Neural progenitor cell (in vitro differentiated cells): Measurements from ENCODE around the gene ABI3BP. TPM values are rescaled to one million over a fixed set of nuclear protein-coding genes. Genes with fewer than 3 reads are reported as not detected.

Experiments used
- DNase-seq: peaks from one replicate; pipeline ENCODE4 v3.0.0-alpha.2; 2016; ENCODE audit warnings: low spot score
- H2AFZ ChIP-seq: fragments of 200-600 bp; sonication (generic); replicated peaks from 2 replicates; pipeline ENCODE4 v1.6.1; 2016; ENCODE audit warnings: antibody characterized with exemption
- H3F3A ChIP-seq: fragments of 200-600 bp; sonication (generic); 2 replicates; pipeline ENCODE4 v1.6.1; 2016; ENCODE audit warnings: antibody characterized with exemption, low read depth
- H3K27ac ChIP-seq: fragments of 200-600 bp; sonication (generic); 2 replicates; pipeline ENCODE4 v1.5.1; 2016; ENCODE audit warnings: mild to moderate bottlenecking
- H3K27me3 ChIP-seq: fragments of 200-600 bp; sonication (generic); 2 replicates; pipeline ENCODE4 v1.6.1; 2016; ENCODE audit warnings: mild to moderate bottlenecking, moderate library complexity
- H3K36me3 ChIP-seq: fragments of 200-600 bp; sonication (generic); 2 replicates; pipeline ENCODE4 v1.5.1; 2016
- H3K4me1 ChIP-seq: fragments of 200-600 bp; sonication (generic); 2 replicates; pipeline ENCODE4 v1.6.1; 2016; ENCODE audit warnings: mixed run types
- H3K4me2 ChIP-seq: fragments of 200-600 bp; sonication (generic); 2 replicates; pipeline ENCODE4 v1.6.1; 2016
- H3K4me3 ChIP-seq: fragments of 200-600 bp; sonication (generic); 2 replicates; pipeline ENCODE4 v1.5.1; 2016
- H3K79me2 ChIP-seq: fragments of 200-600 bp; sonication (generic); 2 replicates; pipeline ENCODE4 v1.6.1; 2016; ENCODE audit warnings: low read depth
- H3K9ac ChIP-seq: fragments of 200-600 bp; sonication (generic); 2 replicates; pipeline ENCODE4 v1.6.1; 2016
- H3K9me3 ChIP-seq: fragments of 200-600 bp; sonication (generic); 2 replicates; pipeline ENCODE4 v1.5.1; 2016; ENCODE audit warnings: low read depth
- H4K20me1 ChIP-seq: fragments of 200-600 bp; sonication (generic); 2 replicates; pipeline ENCODE4 v1.6.1; 2016; ENCODE audit warnings: low read depth
- H3K27ac Mint-ChIP-seq: 3 replicates; pipeline ENCODE4 v1.8.0; 2021; ENCODE audit warnings: mixed read lengths
- H3K27me3 Mint-ChIP-seq: 2 replicates; pipeline ENCODE4 v1.8.0; 2022; ENCODE audit warnings: low read depth, mild to moderate bottlenecking, inconsistent platforms, moderate library complexity, mixed read lengths; ENCODE audit not compliant: insufficient read depth
- H3K36me3 Mint-ChIP-seq: 3 replicates; pipeline ENCODE4 v1.8.0; 2021; ENCODE audit warnings: mixed read lengths
- H3K4me1 Mint-ChIP-seq: 3 replicates; pipeline ENCODE4 v1.8.0; 2021; ENCODE audit warnings: mixed read lengths
- H3K4me3 Mint-ChIP-seq: 3 replicates; pipeline ENCODE4 v1.8.0; 2021; ENCODE audit warnings: mild to moderate bottlenecking, moderate library complexity, mixed read lengths
- H3K9me3 Mint-ChIP-seq: 3 replicates; pipeline ENCODE4 v1.8.0; 2020; ENCODE audit warnings: mixed read lengths
- CTCF ChIP-seq: fragments of 200-600 bp; sonication (generic); IDR thresholded peaks from 2 replicates; pipeline ENCODE4 v1.5.1; 2017; ENCODE audit warnings: antibody characterized with exemption, mild to moderate bottlenecking
- EZH2 ChIP-seq: fragments of 200-600 bp; sonication (generic); IDR thresholded peaks from 2 replicates; pipeline ENCODE4 v1.6.1; 2017; ENCODE audit warnings: antibody characterized with exemption, mild to moderate bottlenecking, moderate library complexity
- EZH2phosphoT487 ChIP-seq: fragments of 200-600 bp; sonication (generic); IDR thresholded peaks from 2 replicates; pipeline ENCODE4 v1.6.1; 2017; ENCODE audit warnings: antibody characterized with exemption
- total RNA-seq: library from RNA; depleted of rRNA; stranded (reverse); fragments of >200 nt; gene quantifications from 2 replicates; pipeline ENCODE4 v1.2.3, GENCODE V29; 2015; ENCODE audit warnings: low replicate concordance

The ABI3BP gene
- total RNA-seq, 1 donor from 2014 or later: not detected

- no peak overlapping the region for H3K27ac Mint-ChIP-seq
- H3K4me2 ChIP-seq: no peak overlapping the region
- no peaks in the 10 kb centered on the region for H3K4me1 ChIP-seq
- H3F3A ChIP-seq: no peaks in the 10 kb centered on the region
- no peak overlapping the region for H3K9ac ChIP-seq
- H3K36me3 Mint-ChIP-seq: no peaks in the 10 kb centered on the region
- H3K4me3 Mint-ChIP-seq: no peak overlapping the region
- DNase-seq: no peak
- no peaks in the 10 kb centered on the region for H3K9me3 Mint-ChIP-seq
- no peaks in the 10 kb centered on the region for H3K4me1 Mint-ChIP-seq
- no peak overlapping the region for H3K27ac ChIP-seq
- H3K9me3 ChIP-seq: no peaks in the 10 kb centered on the region
- H3K36me3 ChIP-seq: no peaks in the 10 kb centered on the region
- H3K79me2 ChIP-seq: no peaks in the 10 kb centered on the region
- TF ChIP-seq EZH2phosphoT487: no peak
- TF ChIP-seq CTCF: no peak
- no peak for TF ChIP-seq EZH2
- H3K27me3 Mint-ChIP-seq: no peaks in the 10 kb centered on the region
- H4K20me1 ChIP-seq: no peaks in the 10 kb centered on the region
- no peak overlapping the region for H2AFZ ChIP-seq
- H3K4me3 ChIP-seq: no peak overlapping the region
- peaks cover 15% of the 10 kb centered on the region for H3K27me3 ChIP-seq
Observed at GRCh38 chr3:100813828-100814227, 179.4 kb downstream of the ABI3BP start.

GRCh38 chr3:100811779-100812507 is 181.3 kb downstream of the ABI3BP start:
- H3K9me3 ChIP-seq: no peaks in the 10 kb centered on the region
- H3K79me2 ChIP-seq: no peaks in the 10 kb centered on the region
- no peaks in the 10 kb centered on the region for H4K20me1 ChIP-seq
- Mint-ChIP-seq H3K27me3 (no peaks in the 10 kb centered on the region), H3K9me3 (no peaks in the 10 kb centered on the region), H3K4me3 (no peak overlapping the region), H3K27ac (no peak overlapping the region), H3K36me3 (no peaks in the 10 kb centered on the region), H3K4me1 (no peaks in the 10 kb centered on the region)
- no peaks in the 10 kb centered on the region for H3K4me1 ChIP-seq
- H2AFZ ChIP-seq: no peak overlapping the region
- H3F3A ChIP-seq: no peaks in the 10 kb centered on the region
- H3K27me3 ChIP-seq: peaks cover 15% of the 10 kb centered on the region
- no peaks in the 10 kb centered on the region for H3K36me3 ChIP-seq
- H3K9ac ChIP-seq: no peak overlapping the region
- H3K27ac ChIP-seq: no peak overlapping the region
- no peak overlapping the region for H3K4me2 ChIP-seq
- no peak for TF ChIP-seq EZH2
- TF ChIP-seq EZH2phosphoT487: no peak
- no peak for TF ChIP-seq CTCF
- no peak overlapping the region for H3K4me3 ChIP-seq
- no peak for DNase-seq

GRCh38 chr3:100810671-100811070 is 182.6 kb downstream of the ABI3BP start:
- Histone ChIP-seq H3K9me3 (no peaks in the 10 kb centered on the region), H3K79me2 (no peaks in the 10 kb centered on the region), H3K9ac (no peak overlapping the region), H3K4me3 (no peak overlapping the region), H4K20me1 (no peaks in the 10 kb centered on the region), H3F3A (no peaks in the 10 kb centered on the region), H2AFZ (no peak overlapping the region), H3K27ac (no peak overlapping the region), H3K27me3 (peaks cover 9% of the 10 kb centered on the region), H3K36me3 (no peaks in the 10 kb centered on the region), H3K4me2 (no peak overlapping the region), H3K4me1 (no peaks in the 10 kb centered on the region)
- H3K9me3 Mint-ChIP-seq: no peaks in the 10 kb centered on the region
- no peaks in the 10 kb centered on the region for H3K27me3 Mint-ChIP-seq
- no peak overlapping the region for H3K27ac Mint-ChIP-seq
- H3K4me3 Mint-ChIP-seq: no peak overlapping the region
- no peak for TF ChIP-seq EZH2phosphoT487
- no peak for TF ChIP-seq CTCF
- TF ChIP-seq EZH2: no peak
- no peaks in the 10 kb centered on the region for H3K4me1 Mint-ChIP-seq
- H3K36me3 Mint-ChIP-seq: no peaks in the 10 kb centered on the region
- DNase-seq: no peak
